HTR-8/SVneo (cell line): ENCODE data around the gene CYB5R4.

ENCODE experiments used
- DNase-seq: peaks from one replicate; pipeline ENCODE4 v3.0.0; 2011; ENCODE audit warnings: low spot score, mixed read lengths; ENCODE audit not compliant: insufficient read length
- FAIRE-seq: peaks from 2 replicates; lab custom pipeline; 2011; peaks lifted over from hg19 to GRCh38; lab: Jason Lieb, UNC

Gene CYB5R4

GRCh38 chr6:83974409-83975050 is 115.0 kb downstream of the CYB5R4 start:
- no peak for FAIRE-seq
- DNase-seq, result no peak

- FAIRE-seq, result no peak
Measured at GRCh38 chr6:83976037-83976755, 116.7 kb downstream of the CYB5R4 start.

GRCh38 chr6:83976871-83977270 is 117.4 kb downstream of the CYB5R4 start:
- DNase-seq (no peak), FAIRE-seq (no peak)

More at GRCh38 chr6:83976037-83976755, 116.7 kb downstream of the CYB5R4 start:
- no peak for DNase-seq

GRCh38 chr6:83978324-83978734 is 118.8 kb downstream of the CYB5R4 start:
- FAIRE-seq (no peak), DNase-seq (no peak)

- DNase-seq (no peak), FAIRE-seq (no peak)
Measured at GRCh38 chr6:83978997-83979396, 119.5 kb downstream of the CYB5R4 start.

- DNase-seq (no peak), FAIRE-seq (no peak)
Measured at GRCh38 chr6:83984411-83984810, 124.9 kb downstream of the CYB5R4 start.

GRCh38 chr6:83985308-83985713 is 125.8 kb downstream of the CYB5R4 start:
- no peak for DNase-seq
- FAIRE-seq, result no peak

GRCh38 chr6:83985715-83986114 is 126.2 kb downstream of the CYB5R4 start:
- DNase-seq, result no peak
- no peak for FAIRE-seq

- no peak for FAIRE-seq
- DNase-seq, result no peak
Measured at GRCh38 chr6:83998021-83998584, 138.6 kb downstream of the CYB5R4 start.

- DNase-seq, result no peak
- no peak for FAIRE-seq
Measured at GRCh38 chr6:84001119-84001518, 141.6 kb downstream of the CYB5R4 start.

GRCh38 chr6:84002226-84002625 is 142.7 kb downstream of the CYB5R4 start:
- no peak for DNase-seq
- no peak for FAIRE-seq

- DNase-seq (no peak), FAIRE-seq (no peak)
Measured at GRCh38 chr6:84003131-84003530, 143.6 kb downstream of the CYB5R4 start.

GRCh38 chr6:84003654-84004053 is 144.2 kb downstream of the CYB5R4 start:
- FAIRE-seq, result no peak
- no peak for DNase-seq

- DNase-seq, result no peak
- FAIRE-seq, result no peak
Measured at GRCh38 chr6:84007871-84008270, 148.4 kb downstream of the CYB5R4 start.

- FAIRE-seq, result no peak
- no peak for DNase-seq
Measured at GRCh38 chr6:84013354-84013753, 153.9 kb downstream of the CYB5R4 start.

GRCh38 chr6:84013931-84014330 is 154.4 kb downstream of the CYB5R4 start:
- FAIRE-seq (no peak), DNase-seq (no peak)

- DNase-seq, result no peak
- no peak for FAIRE-seq
Measured at GRCh38 chr6:84016029-84016428, 156.5 kb downstream of the CYB5R4 start.
